ENCODE data around the gene LBHD1.
A peak's percentile ranks its signal among the peaks of the same experiment; 100 is the strongest.
"Not testable (repeated sequence)": the region's sequence is repeated elsewhere in the genome, so short reads cannot be mapped to it uniquely, and the experiment has no call there.

LBHD1 gene

DNA sequence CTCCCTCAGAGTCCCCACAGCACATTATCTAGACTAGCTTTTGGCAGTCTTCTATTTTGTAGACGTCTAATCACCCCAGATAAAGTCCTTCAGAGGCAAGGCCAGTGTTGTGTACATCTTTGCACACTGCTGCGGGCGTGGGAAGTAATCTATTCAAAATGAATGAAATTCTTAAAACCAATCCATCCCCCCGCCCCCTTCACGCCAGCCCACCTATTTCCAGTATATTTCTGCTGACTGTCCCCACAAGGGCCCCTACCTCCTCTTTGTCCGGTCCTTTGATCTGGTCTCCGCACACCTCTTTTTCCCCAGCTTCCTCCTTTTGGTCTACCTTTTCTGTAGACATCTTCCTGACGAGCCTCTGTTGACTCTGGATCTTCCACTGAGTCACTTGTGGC, 34.8 kb upstream of the LBHD1 start:
- FAIRE-seq = no peak
- DNase-seq (ENCODE audit: insufficient read length, low spot score) = no peak
- no peak for TF ChIP-seq POLR2A (IDR thresholded peaks at IDR 0.05; ENCODE audit: low read depth, low read length)

DNA sequence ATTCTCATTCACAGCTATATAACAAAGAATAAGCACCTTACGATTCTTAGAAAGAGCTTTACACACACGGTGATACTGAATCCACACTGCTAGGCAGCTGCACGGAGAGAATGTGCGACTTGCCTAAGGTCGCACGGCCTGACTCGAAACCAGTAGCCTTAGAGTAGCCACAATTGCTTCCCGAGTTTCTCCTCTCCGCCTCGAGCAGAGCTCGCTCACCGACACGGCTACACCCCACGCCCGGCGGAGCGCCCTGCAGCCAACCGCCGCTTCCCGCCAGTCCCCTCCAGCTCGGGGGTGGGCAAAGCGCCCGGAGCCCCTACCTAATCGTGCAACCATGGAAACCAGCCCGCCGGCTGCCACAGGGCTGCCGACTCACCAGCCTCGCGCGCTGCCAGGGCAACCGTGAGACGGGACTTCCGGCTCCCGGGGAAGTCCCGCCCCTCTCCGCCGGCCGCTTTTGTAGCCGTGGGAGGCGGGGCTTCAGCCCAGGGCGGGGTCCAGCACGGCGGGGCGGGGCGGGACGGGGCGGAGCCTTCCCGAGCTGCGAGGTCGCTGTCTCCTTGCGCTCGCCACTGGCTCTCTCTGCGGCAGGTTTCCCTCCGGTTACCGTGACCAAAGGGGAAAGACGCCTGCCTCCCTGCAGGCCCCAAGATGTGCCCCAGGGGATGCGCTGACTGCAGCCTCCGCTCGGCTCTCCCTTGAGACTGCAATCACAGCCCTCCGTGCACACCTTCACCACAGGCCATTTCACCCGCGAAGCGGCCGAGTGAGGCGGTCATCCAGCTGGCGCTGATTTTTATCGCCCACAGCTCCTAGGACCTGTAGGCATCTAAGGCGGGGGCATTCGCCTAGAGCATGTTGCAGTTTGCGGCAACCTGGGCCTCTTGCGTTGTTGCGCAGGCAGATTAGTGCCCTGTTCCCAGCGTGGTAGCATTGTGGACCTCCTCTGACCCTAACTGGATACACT, 34.1 kb upstream of the LBHD1 start:
- DNase-seq (ENCODE audit: insufficient read length, low spot score) (peak; percentile 90), FAIRE-seq (no peak)
- peak; percentile 67; the same call in 1 of the 2 replicates for TF ChIP-seq POLR2A (IDR thresholded peaks at IDR 0.05; ENCODE audit: low read depth, low read length)

DNA sequence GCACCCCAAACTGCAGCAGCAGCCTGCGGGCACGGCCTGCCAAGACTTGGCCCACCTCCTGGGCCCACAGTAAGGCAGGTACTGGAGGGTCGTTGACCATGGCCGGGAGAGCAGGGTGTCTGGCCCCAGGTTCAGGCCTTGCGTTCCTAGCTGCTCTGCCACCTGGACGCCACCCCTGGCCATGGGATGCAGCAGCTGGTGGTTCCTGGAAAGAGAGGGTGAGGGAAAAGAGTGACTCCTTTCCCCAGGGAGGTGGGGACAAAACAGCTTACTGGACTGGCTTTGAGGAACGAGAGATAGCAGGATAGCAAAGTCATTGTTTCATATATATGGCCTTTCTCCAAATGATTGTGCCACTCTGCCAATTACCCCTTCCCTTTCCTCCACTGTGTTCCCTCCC, 33.3 kb upstream of the LBHD1 start:
- no peak for FAIRE-seq
- no peak for DNase-seq (ENCODE audit: insufficient read length, low spot score)

DNA sequence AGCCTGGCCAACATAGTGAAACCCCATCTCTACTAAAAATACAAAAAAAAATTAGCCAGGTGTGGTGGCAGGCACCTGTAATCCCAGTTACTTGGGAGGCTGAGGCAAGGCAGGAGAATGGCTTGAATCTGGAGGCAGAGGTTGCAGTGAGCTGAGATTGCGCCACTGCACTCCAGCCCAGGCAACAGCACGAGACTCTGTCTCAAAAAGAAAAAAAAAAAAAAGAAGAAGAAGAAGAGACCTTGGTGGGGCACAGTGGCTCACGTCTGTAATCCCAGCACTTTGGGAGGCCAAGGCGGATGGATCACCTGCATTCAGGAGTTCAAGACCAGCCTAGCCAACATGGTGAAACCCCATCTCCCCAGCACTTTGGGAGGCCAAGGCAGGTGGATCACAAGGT, 31.9 kb upstream of the LBHD1 start:
- not testable (repeated sequence) for FAIRE-seq; DNase-seq (ENCODE audit: insufficient read length, low spot score)

More for the DNA sequence above, 33.3 kb upstream of the LBHD1 start:
- TF ChIP-seq POLR2A (IDR thresholded peaks at IDR 0.05; ENCODE audit: low read depth, low read length) = no peak

DNA sequence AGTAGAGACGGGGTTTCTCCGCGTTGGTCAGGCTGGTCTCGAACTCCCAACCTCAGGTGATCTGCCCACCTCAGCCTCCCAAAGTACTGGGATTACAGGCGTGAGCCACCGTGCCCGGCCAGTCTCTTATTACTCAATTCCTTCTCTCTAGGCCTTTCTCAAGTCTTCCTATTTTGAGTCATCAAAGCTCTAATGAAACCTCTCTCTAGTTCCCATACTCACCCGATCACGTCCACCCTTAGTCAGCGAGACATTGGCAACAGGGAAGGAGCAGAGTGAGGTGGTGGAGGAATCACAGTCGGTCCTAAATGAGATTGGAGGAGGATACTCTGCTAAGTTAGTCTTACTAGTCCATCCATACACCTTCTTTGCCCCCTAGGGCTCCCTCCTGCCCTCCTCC, 30.2 kb upstream of the LBHD1 start:
- no peak for FAIRE-seq
- TF ChIP-seq POLR2A (IDR thresholded peaks at IDR 0.05; ENCODE audit: low read depth, low read length) = no peak

DNA sequence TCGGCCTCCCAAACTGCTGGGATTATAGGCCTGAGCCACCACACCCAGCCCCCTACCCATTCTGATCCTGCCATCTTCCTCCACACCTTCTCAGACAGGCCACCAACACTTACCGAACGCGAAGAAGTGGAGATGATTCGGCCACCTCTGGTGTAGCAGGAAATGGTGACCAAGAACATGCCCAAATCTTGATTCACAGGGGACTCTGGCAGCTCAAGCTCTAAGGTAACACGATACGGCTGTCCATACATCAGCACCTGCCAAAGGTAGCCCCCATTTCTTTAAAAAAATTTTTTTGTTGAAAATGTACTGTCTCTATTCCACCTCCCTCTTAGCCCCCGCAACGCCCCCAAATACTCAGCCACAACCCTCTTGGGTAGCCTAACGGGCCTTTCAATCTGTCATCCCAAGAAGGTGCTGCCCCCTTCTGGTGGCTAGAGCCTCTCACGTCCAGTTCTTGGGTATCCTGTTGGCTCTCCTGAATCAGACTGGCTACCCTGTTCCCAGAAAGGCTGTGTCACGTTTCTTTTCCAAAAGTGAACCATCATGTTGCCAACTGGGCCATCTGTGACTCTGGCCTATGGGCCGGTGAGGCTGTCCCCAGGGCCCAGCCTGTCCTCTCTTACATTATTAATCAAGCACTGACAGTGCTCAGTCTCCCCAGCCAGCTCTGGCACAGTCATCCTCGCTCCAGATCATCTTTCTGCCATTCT, 22.5 kb upstream of the LBHD1 start:
- no peak for TF ChIP-seq POLR2A (IDR thresholded peaks at IDR 0.05; ENCODE audit: low read depth, low read length)
- FAIRE-seq (no peak), DNase-seq (ENCODE audit: insufficient read length, low spot score) (peak; percentile 71)

More for the DNA sequence above, 30.2 kb upstream of the LBHD1 start:
- DNase-seq (ENCODE audit: insufficient read length, low spot score) = no peak

DNA sequence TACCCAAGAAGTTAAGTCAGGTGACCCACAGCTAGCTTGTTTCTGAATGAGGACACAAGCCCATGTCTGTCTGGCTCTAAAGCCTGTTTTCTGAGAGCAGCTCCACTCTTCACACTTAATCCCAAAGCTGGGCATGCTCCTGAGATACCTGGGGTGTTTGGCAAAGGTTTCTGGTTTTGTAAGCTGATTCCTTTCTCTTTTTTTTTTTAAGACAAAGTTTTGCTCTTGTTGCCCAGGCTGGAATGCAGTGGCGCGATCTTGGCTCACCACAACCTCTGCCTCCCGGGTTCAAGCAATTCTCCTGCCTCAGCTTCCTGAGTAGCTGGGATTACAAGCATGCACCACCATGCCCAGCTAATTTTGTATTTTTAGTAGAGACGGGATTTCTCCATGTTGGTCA, 21.6 kb upstream of the LBHD1 start:
- FAIRE-seq; DNase-seq (ENCODE audit: insufficient read length, low spot score): not testable (repeated sequence)

DNA sequence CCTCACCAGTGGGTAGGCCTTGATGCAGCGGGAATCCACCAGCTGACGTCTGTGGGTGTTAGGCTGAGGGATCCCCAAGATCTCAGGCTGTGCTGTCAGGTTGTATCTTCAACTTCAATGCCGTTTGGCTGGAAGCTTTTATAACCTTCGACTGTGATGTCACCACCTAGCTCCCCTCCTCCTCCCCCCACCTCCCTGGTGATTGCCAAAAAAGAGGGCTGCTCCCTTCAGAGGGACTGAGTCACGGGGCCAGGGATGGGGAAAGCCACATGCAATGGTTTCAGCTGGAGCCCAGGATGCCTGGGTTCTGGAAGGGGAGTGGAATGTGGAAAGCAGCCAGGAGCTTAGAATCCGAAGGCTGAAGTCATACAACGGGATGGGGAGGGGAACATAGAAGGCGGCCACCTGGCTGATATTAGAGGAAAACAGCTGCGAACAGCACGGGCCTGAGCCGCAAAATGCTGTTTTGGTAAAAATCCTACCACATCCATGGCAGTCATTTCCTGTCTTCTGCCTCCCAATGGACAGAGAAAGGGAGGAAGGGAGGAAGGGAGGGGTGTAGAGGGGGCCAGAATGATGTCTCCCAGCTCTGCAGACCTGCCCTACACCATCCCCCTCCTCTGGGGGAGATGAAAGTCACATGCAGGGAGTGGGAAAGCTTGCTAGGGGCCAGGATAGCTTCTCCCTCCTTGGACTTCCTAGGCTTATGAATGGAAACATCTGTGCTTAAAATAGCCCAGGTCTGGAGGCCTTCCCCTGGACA, 17.5 kb upstream of the LBHD1 start, which contains the start of gene LRRN4CL:
TSS of gene LRRN4CL (minus strand) at position 110 of the 763 bp plus-strand sequence. CDS start 1,022 bp downstream, outside the sequence.
- DNase-seq (ENCODE audit: insufficient read length, low spot score) (peak; percentile 77), FAIRE-seq (no peak)
- no peak for TF ChIP-seq POLR2A (IDR thresholded peaks at IDR 0.05; ENCODE audit: low read depth, low read length)

DNA sequence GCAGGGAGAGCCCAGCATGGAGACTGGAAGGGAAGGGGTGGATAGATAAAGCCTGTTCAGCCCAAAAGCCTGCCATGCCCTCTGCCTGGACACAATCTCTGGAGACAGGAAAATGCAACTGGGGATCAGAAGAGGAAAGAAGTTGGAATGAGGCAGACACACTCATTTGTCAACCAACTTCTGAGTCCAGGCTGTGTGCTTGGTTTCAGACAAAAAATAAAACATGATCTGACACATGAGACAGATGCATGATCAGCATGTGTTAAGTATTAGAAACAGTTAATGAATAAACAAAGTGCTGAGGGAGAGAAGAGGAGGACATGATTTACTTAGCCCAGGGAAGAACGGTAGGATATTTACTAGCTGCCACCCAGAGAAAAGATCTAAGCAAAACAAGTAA, 16.4 kb upstream of the LBHD1 start:
- DNase-seq (ENCODE audit: insufficient read length, low spot score) (no peak), FAIRE-seq (no peak)
- TF ChIP-seq POLR2A (IDR thresholded peaks at IDR 0.05; ENCODE audit: low read depth, low read length) = no peak

DNA sequence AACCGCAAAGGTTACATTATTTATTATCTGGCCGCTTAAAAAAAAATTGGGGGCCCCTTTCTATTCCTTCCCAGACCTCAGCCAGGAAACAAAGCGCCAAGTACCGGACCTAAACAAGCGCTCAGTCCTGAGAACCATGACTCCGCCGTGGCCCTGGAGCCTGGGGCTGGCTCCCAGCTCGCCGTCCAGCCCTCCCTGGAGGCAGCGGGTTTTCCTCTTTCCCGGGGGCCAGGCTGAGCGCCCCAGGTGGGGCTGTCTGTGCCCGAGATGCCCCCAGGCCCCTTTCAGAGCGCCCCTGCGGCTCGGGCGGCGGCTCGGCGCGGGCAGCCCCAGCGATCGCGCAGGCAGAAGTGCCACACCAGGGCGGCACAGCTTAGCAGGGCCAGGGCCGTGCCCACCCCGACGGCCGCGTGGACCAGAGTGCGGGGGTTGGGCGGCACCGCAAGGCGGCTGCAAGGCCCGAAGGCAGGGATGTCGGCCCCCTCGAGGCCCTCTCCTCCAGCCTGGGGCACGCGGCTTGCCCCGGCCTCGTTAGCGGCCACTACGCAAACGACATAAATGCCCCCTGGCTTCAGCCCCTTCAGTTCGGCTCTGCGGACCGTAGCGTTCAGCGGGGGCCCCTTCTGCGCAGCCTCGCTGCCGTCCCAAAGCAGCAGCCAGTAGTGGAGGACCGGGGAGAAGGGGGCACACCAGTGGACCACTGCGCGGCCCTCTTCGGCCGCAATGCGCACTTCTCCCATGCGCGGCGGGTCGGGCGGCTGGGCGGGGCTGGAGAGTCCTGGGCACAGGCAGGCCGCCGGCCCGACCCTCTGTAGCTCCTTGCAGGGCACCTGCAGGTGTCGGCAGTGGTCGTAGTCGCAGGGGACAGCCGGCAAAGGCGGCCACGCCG, 15.7 kb upstream of the LBHD1 start:
- FAIRE-seq = no peak
- no peak for DNase-seq (ENCODE audit: insufficient read length, low spot score)

DNA sequence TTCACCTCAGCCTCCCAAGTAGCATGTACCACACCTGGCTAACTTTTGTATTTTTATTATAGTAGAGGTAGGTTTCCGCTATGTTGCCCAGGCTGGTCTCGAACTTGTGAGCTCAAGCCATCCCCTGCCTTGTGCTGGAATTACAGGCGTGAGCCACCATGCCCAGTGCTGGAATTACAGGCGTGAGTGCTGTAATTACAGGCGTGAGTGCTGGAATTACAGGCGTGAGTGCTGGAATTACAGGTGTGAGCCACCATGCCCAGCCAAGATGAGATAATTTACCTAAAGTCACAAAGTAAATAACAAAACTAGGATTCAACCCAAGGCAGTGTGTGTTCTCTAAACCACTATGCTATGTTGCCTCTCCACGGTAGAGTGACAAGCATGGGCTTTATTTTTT, 10.5 kb upstream of the LBHD1 start:
- no peak for TF ChIP-seq POLR2A (IDR thresholded peaks at IDR 0.05; ENCODE audit: low read depth, low read length)
- FAIRE-seq (no peak), DNase-seq (ENCODE audit: insufficient read length, low spot score) (no peak)

More for the DNA sequence above, 15.7 kb upstream of the LBHD1 start:
- no peak for TF ChIP-seq POLR2A (IDR thresholded peaks at IDR 0.05; ENCODE audit: low read depth, low read length)

DNA sequence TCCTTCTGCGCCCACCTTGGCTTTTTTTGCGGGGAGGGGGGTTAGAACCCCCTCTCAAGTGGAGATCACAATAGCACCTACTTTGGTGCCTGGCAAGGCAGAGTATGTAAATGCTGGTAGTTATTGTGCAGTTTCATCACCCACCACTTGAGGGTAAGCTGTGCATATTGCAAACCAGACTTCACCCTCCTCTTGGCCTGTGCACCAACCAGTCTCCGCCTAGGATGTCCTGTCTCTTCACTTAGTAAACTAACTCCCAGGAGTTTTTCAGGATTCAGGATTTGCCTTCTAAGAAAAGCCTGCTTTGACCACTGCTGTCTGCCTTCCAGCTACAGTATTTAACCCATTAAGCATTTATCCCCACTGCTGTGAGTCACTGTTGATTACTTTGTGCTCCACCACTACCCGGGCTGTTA, 8.8 kb upstream of the LBHD1 start:
- FAIRE-seq = no peak
- peak; percentile 78 for DNase-seq (ENCODE audit: insufficient read length, low spot score)

More for the DNA sequence above, 8.8 kb upstream of the LBHD1 start:
- TF ChIP-seq POLR2A (IDR thresholded peaks at IDR 0.05; ENCODE audit: low read depth, low read length) = no peak
